Epidermal melanocyte (primary cell): ENCODE results near the gene JADE1.
A peak's percentile ranks its signal among the peaks of the same experiment; 100 is the strongest.

Experiments
- DNase-seq: peaks from one replicate; pipeline ENCODE4 v3.0.0; 2011; ENCODE audit warnings: low spot score; ENCODE audit not compliant: insufficient read length

The JADE1 gene

DNA sequence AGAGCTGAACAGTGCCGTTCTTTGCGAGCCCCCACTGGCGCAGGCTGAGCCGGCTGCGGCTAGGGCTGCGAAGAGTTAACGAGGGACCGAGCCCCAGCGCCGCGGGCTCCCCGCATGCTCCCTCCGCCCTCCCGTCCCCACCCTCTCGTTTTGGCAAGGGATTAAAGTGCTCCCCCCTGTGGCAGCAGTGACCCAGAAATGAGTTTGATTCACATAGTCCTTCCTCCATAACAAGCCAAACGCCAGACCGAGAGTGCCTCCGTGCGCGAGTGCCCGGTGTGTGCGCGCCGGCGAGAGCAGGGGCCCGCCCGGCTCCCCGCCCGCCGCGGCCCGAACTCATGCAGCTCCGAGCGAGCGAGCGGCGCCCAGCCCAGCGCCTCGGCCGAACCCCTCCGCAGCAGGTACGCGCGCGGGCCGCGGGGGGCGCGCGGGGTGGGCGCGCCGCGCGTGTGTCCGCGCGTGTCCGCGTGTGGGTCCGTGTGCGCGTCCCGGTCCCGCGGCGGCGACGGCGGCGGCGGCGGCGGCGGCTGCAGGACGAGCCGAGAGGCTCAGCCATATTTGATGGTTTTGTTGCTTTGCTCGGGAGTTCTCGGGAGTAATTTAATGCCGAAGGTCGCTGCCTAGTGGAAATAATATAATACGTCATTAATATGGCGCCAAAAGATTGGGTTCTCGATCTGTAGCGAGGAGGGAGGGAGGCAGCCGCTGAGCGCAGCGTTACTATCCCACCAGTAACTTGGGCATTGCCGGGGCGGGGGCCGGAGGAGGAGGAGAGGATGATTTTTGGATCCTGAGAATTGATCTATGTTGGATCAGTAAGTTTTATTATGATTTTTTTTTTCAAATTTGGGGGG lies at the start of gene JADE1:
Gene JADE1 (plus strand): TSS at position 224 of the 854 bp plus-strand sequence. CDS start 22,059 bp downstream, outside the sequence.
- DNase-seq = peak; percentile 89

GRCh38 chr4:128766781-128767180 lies 42.7 kb upstream of the JADE1 start:
- DNase-seq = peak; percentile 27

GRCh38 chr4:128768373-128768996 lies 41.0 kb upstream of the JADE1 start:
- DNase-seq = no peak

GRCh38 chr4:128769011-128769410 lies 40.5 kb upstream of the JADE1 start:
- DNase-seq = no peak

GRCh38 chr4:128770807-128771206 lies 38.7 kb upstream of the JADE1 start:
- no peak for DNase-seq

GRCh38 chr4:128775477-128775876 lies 34.0 kb upstream of the JADE1 start:
- no peak for DNase-seq

- no peak for DNase-seq
These were observed 33.6 kb upstream of the JADE1 start for GRCh38 chr4:128775916-128776315.

GRCh38 chr4:128776794-128777216 lies 32.7 kb upstream of the JADE1 start:
- DNase-seq = peak; percentile 25

DNA sequence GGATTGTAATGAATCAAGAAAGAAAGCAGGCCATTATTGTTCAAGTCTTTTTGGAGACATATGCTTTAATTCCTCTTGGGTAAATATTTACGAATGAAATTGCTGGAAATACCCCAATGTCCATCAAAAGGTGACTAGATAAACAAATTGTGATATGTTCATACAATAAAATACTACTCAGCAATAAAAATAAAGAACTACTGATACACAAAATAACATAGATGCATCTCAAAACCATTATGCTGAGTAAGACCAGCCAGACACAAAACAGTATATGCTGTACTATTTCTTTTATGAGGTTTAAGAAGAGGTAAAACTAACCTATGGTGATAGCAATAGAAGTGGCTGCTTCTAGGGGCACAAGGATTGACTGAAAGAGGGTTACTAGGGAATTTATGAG lies 28.8 kb upstream of the JADE1 start:
- DNase-seq = no peak

DNA sequence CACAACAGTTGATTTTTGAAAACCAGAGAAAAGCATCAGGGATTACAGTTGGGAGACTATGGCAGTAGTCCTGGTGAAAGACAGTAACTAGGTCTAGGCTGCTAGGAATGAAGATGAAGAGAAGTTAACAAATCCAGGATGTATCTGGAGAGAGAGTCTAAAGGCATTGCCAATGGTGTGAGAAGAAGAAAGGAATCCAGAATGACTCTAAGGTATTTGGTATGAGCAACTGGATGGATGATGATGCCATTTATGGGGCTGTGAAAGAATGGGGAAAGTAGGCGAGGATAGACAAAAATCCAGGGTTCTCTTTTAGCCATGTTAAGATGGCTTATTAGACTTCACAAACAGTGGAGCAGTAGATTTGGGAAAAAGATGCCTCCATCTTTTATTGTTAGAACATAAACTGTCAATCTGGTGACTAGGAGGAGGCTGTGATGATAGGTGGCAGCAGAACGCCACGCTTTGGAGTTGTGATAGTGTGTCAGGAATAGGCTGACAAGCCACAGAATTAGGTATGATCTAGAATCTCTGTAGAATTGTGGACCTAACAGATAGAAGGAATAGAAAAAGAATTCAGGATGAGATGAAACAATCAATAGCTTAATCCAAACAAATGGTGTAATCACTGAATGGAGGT lies 27.3 kb upstream of the JADE1 start:
- no peak for DNase-seq

- DNase-seq = no peak
These were observed 26.5 kb upstream of the JADE1 start for GRCh38 chr4:128782875-128783614.

GRCh38 chr4:128787509-128788311 lies 21.8 kb upstream of the JADE1 start:
- DNase-seq = no peak

DNA sequence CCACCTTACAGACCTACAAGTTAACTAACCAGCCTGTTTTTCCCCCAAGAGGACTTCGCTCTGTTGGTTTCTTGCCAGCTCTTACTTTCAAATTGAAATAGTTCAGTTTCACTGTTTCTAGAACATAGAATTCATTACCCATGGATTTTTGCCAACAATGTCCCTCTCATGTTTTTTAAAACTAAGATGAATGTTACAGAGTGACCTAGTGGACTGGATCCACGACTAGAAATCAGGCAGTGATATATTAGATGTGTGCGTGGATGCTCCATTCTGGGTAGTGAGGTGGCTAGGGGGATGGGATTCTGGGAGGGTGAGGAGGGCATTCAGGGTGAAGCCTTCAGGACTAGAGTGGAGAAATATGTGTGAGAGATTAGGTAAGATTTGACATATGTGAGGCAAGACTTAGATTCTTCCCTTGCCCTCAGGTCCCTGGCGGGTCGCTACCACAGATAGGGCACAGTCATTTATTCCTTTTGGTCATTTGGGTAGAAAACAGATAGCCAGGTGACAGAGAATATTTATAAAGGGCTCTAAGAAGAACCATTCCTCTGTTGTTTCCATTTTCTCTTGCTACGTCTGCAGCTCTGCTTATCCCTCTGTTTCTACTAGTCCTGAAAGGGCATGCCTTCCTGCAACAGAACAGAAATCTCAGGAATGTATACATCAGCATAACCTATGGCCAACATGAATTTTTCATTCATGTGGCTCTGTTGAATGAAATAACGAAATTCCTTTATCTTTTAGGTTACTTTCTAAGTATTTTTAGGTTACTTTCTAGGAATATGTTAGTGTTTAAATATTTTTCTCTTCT lies 15.4 kb upstream of the JADE1 start:
- no peak for DNase-seq

DNA sequence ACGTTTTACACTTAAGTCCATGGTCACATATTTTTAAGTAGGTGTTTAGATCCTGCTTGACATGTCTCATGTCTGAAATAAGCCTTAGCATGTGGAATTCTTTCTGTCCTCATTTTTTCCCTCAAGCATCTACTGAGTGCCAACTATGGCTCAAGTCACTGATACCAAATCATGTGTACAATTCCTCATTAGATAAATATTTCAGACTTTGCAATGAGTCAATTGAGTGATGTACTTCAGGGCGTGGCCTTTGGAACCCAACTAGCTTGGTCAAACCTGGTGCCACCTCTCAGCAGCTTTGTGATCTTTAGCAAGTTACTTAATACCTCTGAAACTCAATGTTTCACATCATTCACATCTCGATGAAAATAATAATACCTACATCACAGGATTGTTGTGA lies 12.6 kb upstream of the JADE1 start:
- no peak for DNase-seq

DNA sequence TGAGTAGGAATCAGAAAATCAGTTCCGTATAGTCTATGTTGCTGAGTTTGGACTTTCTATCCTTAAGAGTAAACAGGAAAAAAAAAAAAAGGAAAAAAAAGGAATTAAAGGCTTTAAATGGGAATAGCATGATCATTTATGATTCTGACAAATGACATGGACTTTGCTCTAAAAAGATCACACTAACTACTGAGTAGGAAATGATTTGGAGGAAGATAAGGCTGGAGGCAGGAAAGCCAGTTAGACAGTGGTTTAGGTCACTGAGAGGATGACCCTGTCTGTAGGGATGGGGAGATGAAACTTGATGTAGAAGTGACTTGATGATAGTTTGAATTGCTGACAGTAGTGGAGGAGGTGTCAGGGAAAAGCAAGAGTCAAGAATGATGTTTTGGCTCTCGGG lies 9.2 kb upstream of the JADE1 start:
- DNase-seq = no peak

DNA sequence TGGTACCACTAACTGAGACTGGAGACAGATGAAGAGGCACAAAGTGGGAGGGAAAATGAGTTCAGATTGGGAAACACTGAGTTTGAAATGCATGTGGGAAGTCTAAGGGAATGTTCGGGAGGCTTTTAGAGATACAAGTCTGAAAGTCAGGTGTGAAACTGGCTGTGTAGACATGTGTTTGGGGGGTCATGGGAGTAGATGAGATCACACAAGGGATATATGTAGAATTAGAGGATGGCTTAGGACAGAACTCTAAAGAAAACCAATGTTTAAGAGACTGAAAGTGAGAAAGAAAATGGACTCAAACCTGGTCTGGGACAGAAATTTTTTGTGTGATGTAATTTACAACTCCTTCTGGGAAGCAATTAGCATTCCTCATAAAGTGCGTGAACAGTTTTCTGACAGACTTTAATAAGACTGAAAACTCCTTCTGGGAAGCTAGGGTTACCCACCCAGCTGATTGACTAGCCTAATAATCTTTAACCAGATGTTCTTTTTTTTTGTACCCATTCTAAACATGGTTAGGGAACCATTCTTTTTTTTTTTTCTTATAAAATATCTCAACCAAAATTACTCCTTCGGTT lies 8.7 kb upstream of the JADE1 start:
- no peak for DNase-seq

GRCh38 chr4:128802680-128803628 lies 6.5 kb upstream of the JADE1 start:
- no peak for DNase-seq

- DNase-seq = no peak
These were observed 5.7 kb upstream of the JADE1 start for GRCh38 chr4:128803783-128804182.
